Small intestine (tissue), 7 donors: ENCODE results near the gene VCP. TPM values are rescaled to one million over a fixed set of nuclear protein-coding genes. Genes with fewer than 3 reads are reported as not detected.

ENCODE experiments used
- DNase-seq, 2 donors: peaks; one replicate each; pipeline versions ENCODE4 v3.0.0 to v3.0.0-alpha.2; 2013
- FAIRE-seq: peaks from 2 replicates; lab custom pipeline; 2012; peaks lifted over from hg19 to GRCh38; lab: Jason Lieb, UNC
- H3K27ac ChIP-seq, 3 donors: one replicate each; pipeline ENCODE4 v1.5.1; 2013; ENCODE audit warnings: low read length in 2 of 3, mild to moderate bottlenecking in 2 of 3, control low read depth in 1 of 3, inconsistent platforms in 1 of 3, low read depth in 1 of 3, moderate library complexity in 1 of 3
- H3K27me3 ChIP-seq, 3 donors: one replicate each; pipeline ENCODE4 v1.6.1; 2013; ENCODE audit warnings: low read length in 3 of 3, inconsistent platforms in 1 of 3; ENCODE audit not compliant: control insufficient read depth in 3 of 3, insufficient read depth in 3 of 3
- H3K36me3 ChIP-seq, 3 donors: one replicate each; pipeline ENCODE4 v1.6.1; 2013; ENCODE audit warnings: low read length in 3 of 3, inconsistent platforms in 1 of 3, low read depth in 1 of 3, mild to moderate bottlenecking in 1 of 3, moderate library complexity in 1 of 3; ENCODE audit not compliant: control insufficient read depth in 3 of 3, insufficient read depth in 2 of 3
- H3K4me1 ChIP-seq, 3 donors: one replicate each; pipeline ENCODE4 v1.6.1; 2013; ENCODE audit warnings: low read length in 2 of 3, inconsistent platforms in 1 of 3, low read depth in 1 of 3, mild to moderate bottlenecking in 1 of 3, moderate library complexity in 1 of 3; ENCODE audit not compliant: control insufficient read depth in 3 of 3, insufficient read depth in 2 of 3
- H3K4me3 ChIP-seq, 3 donors: one replicate each; pipeline ENCODE4 v1.5.1; 2013; ENCODE audit warnings: low read length in 3 of 3, control low read depth in 1 of 3, inconsistent platforms in 1 of 3, low read depth in 1 of 3, mild to moderate bottlenecking in 1 of 3, moderate library complexity in 1 of 3
- H3K9me3 ChIP-seq, 2 donors: one replicate each; pipeline ENCODE4 v1.6.1; 2013; ENCODE audit warnings: low read depth in 1 of 2, low read length in 1 of 2; ENCODE audit not compliant: control insufficient read depth in 2 of 2, insufficient read depth in 1 of 2
- WGBS, 3 donors: extraction: QIAGEN DNeasy Blood & Tissue Kit; methylation state at CpG; one replicate each; pipeline ENCODE4 v1.1.7; 2013; 5-methylcytosine and 5-hydroxymethylcytosine counted together
- polyA plus RNA-seq, 4 donors: library from polyadenylated mRNA; stranded (reverse) in 3 of 4; unstranded in 1 of 4; fragments of 200-250 nt in 3 of 4; fragments of 120-200 nt in 1 of 4; gene quantifications; one replicate each; pipeline versions ENCODE4 v1.2.1 to v1.2.3, GENCODE V29; 2013
- donor health status: healthy with polysubstance abuse.
- donor health status: control.
- donor health status: control.
- donor health status: Bipolar disorder and iron deficiency.
- donor health status: healthy.

VCP gene
- polyA plus RNA-seq, 4 donors, result 54.0 to 167 (median 87.1) TPM

DNA sequence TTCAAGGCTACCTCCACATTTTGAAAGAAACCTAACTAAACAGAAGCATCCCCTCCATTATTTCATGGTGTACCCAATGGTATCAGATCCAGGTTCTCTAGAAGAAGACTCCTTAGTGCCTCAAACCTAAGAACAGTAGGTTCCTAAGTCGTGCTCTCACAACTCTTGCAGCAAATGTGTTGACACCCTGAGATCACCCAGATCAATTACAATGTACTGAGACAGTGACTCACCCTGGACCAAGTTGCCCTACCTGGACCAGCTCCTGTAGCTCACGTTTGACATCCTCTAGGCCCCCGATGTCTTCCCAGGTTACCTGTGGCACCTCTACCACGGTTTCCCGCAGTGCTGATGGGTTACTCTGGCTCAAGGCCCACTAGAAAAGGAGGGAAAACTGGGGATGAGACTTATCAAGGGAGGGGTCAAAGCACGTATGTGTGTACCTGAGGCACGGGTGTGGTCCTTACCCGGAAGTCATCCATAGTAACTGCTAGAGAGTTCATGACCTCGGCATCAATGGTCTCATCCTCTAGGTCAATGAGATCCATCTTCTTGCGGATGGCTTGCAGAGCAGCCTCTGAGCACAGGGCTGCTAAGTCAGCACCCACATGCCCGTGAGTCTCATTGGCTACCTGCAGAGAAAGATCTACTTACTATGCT is 11.7 kb downstream of the VCP start:
- Histone ChIP-seq H3K27me3 (no peaks in the 10 kb centered on the region), H3K36me3 (peaks cover 40 to 80% (median 78%) of the 10 kb centered on the region in 3 donors), H3K27ac (no peak overlapping the region), H3K4me1 (no peaks in the 10 kb centered on the region), H3K9me3 (no peaks in the 10 kb centered on the region), H3K4me3 (no peak overlapping the region)
- 85 to 93% (median 92%) methylated on average over 11 of the region's 11 CpGs for WGBS, 3 donors
- no peak for FAIRE-seq
- DNase-seq, result no peak

DNA sequence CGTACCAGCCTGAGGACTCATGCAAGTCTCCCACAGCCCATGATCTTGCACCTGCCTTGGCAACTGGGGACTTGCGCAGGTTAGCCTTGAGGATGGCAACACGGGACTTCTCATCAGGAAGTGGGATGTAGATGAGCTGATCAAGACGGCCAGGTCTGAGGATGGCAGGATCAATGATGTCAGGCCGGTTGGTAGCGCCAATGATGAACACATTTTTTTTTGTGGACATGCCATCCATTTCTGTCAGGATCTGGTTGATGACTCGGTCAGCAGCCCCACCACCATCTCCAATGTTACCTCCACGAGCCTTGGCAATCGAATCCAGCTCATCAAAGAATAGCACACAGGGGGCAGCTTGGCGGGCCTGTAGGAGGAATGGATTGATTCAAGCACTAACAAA is 13.0 kb downstream of the VCP start:
- FAIRE-seq (no peak), DNase-seq (no peak)
- H3K27ac ChIP-seq, result no peak overlapping the region
- no peaks in the 10 kb centered on the region for H3K4me1 ChIP-seq
- 92 to 95% (median 94%) methylated on average over 10 of the region's 10 CpGs for WGBS, 3 donors
- no peaks in the 10 kb centered on the region for H3K9me3 ChIP-seq
- H3K4me3 ChIP-seq, result no peak overlapping the region
- H3K27me3 ChIP-seq, result no peaks in the 10 kb centered on the region
- peaks cover 34 to 72% (median 71%) of the 10 kb centered on the region in 3 donors for H3K36me3 ChIP-seq

DNA sequence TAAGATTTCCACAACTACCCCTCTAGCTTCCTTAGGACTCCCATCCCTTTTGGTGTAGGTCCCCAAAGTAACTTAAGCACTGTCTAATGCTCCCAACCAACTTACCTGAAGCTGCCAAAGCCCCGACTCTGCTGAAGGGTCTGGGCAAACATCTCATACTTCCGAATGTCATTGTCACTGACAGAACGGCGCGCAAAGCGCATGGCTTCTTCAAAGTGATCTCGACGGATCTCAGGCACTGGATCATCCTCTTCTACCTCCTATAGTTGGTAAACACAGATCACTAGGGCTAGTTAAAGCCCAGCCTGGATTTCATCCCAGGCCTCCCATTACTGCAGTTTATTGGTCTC is 15.2 kb downstream of the VCP start:
- no peaks in the 10 kb centered on the region for H3K4me1 ChIP-seq
- no peak overlapping the region for H3K4me3 ChIP-seq
- no peak overlapping the region for H3K27ac ChIP-seq
- no peaks in the 10 kb centered on the region for H3K9me3 ChIP-seq
- no peak for DNase-seq
- no peaks in the 10 kb centered on the region for H3K27me3 ChIP-seq
- peaks cover 20 to 61% (median 57%) of the 10 kb centered on the region in 3 donors for H3K36me3 ChIP-seq
- FAIRE-seq, result no peak
- WGBS, 3 donors, result 96 to 99% (median 97%) methylated on average over 8 of the region's 8 CpGs

DNA sequence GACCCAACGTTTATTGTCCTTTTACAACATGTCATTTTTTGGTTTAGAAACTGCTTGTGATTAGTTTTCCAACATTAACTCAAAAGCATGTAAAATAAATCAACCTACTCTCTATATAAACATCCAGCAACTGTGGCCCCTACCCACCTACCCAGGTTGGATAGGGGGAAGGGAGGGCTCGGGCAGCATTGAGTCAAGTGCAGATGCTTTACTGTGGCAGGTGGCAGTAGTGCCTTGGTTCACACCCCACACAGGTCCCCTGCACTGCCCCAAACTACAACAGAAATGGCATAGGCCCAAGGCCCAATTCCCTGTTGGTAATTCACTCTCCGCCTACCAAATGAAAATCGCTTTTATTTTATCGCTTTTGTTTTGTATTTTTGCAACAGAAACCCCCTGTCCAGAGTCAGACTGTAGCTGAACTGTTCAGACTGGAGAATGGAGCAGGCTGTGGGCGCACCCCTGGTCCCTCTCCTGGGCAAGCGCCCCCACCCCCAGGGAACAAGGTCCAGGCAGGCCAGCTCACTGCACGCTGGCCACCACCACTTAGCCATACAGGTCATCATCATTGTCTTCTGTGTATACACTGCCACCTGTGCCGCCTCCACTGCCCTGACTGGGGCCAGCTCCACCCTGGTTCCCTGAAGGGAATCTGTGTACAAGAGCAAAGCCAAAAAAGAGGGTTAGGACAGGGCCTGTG is 15.7 kb downstream of the VCP start:
- Histone ChIP-seq H3K27ac (no peak overlapping the region), H3K36me3 (peaks cover 15 to 56% (median 56%) of the 10 kb centered on the region in 3 donors)
- WGBS, 3 donors, result 89 to 96% (median 94%) methylated on average over 9 of the region's 9 CpGs

GRCh38 chr9:35054871-35055644 is 17.4 kb downstream of the VCP start:
- H3K4me1 ChIP-seq, result no peaks in the 10 kb centered on the region
- H3K4me3 ChIP-seq, result no peak overlapping the region
- DNase-seq (no peak), FAIRE-seq (no peak)
- H3K27me3 ChIP-seq, result no peaks in the 10 kb centered on the region
- 95 to 96% (median 96%) methylated on average over 14 of the region's 14 CpGs for WGBS, 3 donors
- H3K27ac ChIP-seq, result no peak overlapping the region
- H3K36me3 ChIP-seq, result peaks cover 9 to 41% (median 39%) of the 10 kb centered on the region in 3 donors
- no peaks in the 10 kb centered on the region for H3K9me3 ChIP-seq

More for the DNA sequence above, 15.7 kb downstream of the VCP start:
- Histone ChIP-seq H3K4me1 (no peaks in the 10 kb centered on the region), H3K4me3 (no peak overlapping the region), H3K9me3 (no peaks in the 10 kb centered on the region), H3K27me3 (no peaks in the 10 kb centered on the region)
- DNase-seq, result no peak
- FAIRE-seq, result no peak

DNA sequence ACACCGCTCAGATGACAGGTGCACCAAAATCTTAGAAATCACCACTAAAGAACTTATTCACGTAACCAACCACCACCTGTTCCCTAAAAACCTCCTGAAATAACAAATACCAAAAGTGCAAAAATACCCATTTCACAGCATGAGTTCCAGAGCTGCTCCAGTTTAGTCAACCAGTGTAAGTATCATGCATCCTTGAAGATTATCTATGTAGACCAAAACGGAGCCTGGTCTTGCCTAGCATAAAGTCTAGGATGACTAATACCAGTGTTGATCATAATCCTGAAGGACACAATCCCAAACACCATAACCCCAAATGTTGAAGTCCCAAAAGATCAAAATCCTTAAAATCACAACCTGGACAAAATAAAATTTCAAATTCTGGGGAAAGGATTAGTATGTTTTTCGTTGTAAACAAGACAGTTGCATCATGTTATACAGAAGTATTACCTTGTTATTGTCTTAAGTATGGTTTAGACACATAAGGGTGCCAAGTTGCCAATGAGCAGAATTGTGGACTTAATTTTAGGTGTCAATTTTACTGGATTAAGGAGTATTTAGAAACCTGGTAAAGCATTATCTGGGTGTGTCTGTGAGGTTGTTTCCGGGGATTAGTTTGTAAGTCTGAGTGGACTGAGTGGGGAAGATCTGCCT is 18.1 kb downstream of the VCP start:
- Histone ChIP-seq H3K4me3 (no peak overlapping the region), H3K27me3 (no peaks in the 10 kb centered on the region), H3K9me3 (no peaks in the 10 kb centered on the region), H3K36me3 (peaks cover 5 to 39% (median 33%) of the 10 kb centered on the region in 3 donors), H3K27ac (no peak overlapping the region), H3K4me1 (no peaks in the 10 kb centered on the region)
- DNase-seq, result no peak
- FAIRE-seq, result no peak
- WGBS, 3 donors, result 56 to 87% (median 72%) methylated on average over 5 of the region's 5 CpGs

- no peak overlapping the region for H3K4me3 ChIP-seq
- peak; percentile 46 to 62 for DNase-seq
- H3K36me3 ChIP-seq, result peaks cover 4 to 26% (median 9%) of the 10 kb centered on the region in 3 donors
- no peaks in the 10 kb centered on the region for H3K4me1 ChIP-seq
- FAIRE-seq, result no peak
- no peak overlapping the region for H3K27ac ChIP-seq
- no peaks in the 10 kb centered on the region for H3K9me3 ChIP-seq
- H3K27me3 ChIP-seq, result no peaks in the 10 kb centered on the region
- 79 to 86% (median 81%) methylated on average over 7 of the region's 7 CpGs for WGBS, 3 donors
These were observed 21.1 kb downstream of the VCP start for GRCh38 chr9:35051069-35051967.
